Measurements from ENCODE around the gene SLC24A3.

The SLC24A3 gene

DNA sequence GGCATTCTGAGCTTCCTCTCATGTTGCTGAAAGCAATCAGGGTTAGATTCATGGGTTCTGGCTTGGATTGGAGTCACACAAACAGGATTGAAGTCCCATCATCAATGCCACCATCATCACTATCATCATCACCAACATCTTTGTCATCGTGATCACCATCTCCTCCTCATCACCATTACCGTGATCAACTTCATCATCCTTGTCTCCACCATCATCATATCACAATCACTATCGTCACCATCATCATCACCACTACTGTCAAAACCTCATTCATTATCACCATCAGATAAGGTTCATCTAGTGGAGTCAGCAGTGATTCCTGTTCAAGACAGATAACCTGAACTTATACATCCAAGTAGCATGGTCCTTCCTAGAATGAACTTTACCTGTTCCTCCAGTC lies 351.8 kb downstream of the SLC24A3 start:
- TF ChIP-seq, protein P1, sequence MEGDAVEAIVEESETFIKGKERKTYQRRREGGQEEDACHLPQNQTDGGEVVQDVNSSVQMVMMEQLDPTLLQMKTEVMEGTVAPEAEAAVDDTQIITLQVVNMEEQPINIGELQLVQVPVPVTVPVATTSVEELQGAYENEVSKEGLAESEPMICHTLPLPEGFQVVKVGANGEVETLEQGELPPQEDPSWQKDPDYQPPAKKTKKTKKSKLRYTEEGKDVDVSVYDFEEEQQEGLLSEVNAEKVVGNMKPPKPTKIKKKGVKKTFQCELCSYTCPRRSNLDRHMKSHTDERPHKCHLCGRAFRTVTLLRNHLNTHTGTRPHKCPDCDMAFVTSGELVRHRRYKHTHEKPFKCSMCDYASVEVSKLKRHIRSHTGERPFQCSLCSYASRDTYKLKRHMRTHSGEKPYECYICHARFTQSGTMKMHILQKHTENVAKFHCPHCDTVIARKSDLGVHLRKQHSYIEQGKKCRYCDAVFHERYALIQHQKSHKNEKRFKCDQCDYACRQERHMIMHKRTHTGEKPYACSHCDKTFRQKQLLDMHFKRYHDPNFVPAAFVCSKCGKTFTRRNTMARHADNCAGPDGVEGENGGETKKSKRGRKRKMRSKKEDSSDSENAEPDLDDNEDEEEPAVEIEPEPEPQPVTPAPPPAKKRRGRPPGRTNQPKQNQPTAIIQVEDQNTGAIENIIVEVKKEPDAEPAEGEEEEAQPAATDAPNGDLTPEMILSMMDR (IDR thresholded peaks at IDR 0.05; ENCODE audit: insufficient read depth, low read depth, low read length, missing control alignments), result no peak
- H3K4me3 ChIP-seq (ENCODE audit: low read length), result no peak overlapping the region
- DNase-seq (ENCODE audit: low read depth), result no peak

DNA sequence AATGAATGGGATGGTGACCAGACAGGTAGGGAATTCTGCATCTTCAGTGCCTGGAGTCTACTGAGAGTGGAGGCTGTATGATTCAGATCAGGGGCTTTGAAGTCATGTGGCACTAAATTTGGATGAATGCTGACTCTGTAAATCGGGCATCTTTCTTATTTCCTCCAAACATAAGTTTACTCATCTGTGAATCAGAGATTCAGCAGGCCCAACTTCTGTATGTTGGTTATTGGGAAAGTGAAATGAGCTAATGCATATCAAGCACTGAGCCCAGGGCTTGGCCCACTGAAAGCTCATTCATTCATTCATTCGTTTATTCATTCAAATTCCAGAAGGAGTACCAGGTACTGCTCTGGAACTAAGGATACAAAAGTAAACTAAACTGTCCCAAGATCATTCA lies 353.3 kb downstream of the SLC24A3 start:
- no peak overlapping the region for H3K4me3 ChIP-seq (ENCODE audit: low read length)
- TF ChIP-seq, protein P1 (IDR thresholded peaks at IDR 0.05; ENCODE audit: insufficient read depth, low read depth, low read length, missing control alignments), result no peak
- no peak for DNase-seq (ENCODE audit: low read depth)

DNA sequence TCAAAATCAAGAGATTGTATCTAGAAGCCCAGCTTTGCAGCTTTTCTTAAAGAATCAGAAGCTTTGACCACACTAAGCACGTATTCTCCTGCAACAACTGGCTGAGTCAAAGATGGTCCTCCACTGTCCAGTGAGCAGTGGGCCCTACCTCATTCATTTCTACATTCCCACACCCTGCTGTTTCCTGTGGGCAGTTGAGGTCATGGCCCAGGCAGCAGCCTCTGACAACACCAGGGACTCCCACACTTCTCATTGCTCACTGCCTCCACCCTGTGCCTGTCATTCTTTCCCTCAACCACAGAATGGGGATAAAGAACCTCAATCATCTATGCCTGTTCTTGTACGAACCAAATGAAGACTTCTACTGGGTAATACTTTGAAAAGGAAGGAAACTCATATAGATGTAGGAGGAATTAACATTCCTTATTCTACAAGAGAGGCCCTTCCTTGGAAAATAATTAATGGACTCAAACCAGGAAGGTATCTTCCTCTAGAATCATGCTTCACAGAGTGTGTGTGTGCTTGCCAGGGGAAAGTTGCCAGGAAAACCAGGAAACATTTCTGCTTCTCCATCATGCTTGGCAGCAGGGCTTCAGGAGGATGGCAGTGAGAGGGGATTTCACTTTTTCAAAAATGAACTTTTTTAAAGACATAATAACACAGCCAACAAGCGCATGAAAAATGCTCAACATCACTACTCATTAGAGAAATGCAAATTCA lies 353.9 kb downstream of the SLC24A3 start:
- no peak for DNase-seq (ENCODE audit: low read depth)
- H3K4me3 ChIP-seq (ENCODE audit: low read length), result no peak overlapping the region
- TF ChIP-seq, protein P1 (IDR thresholded peaks at IDR 0.05; ENCODE audit: insufficient read depth, low read depth, low read length, missing control alignments), result no peak

DNA sequence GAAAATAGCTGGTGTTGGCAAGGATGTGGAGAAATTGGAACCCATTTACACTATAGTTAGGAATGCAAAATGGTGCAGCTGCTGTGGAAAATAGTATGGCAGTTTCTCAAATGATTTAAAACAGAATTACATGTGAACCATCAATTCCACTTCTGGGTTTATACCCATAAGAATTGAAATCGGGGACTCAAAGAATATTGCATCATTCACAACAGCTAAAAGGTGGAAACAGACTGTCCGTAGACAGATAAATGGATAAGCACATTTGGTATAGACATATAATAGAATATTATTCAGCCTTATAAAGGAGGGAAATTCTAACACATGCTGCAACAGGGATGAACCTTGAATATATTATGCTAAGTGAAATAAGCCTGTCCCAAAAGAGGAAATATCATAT lies 355.7 kb downstream of the SLC24A3 start:
- H3K4me3 ChIP-seq (ENCODE audit: low read length), result no peak overlapping the region
- TF ChIP-seq, protein P1 (IDR thresholded peaks at IDR 0.05; ENCODE audit: insufficient read depth, low read depth, low read length, missing control alignments), result no peak
- DNase-seq (ENCODE audit: low read depth), result no peak

DNA sequence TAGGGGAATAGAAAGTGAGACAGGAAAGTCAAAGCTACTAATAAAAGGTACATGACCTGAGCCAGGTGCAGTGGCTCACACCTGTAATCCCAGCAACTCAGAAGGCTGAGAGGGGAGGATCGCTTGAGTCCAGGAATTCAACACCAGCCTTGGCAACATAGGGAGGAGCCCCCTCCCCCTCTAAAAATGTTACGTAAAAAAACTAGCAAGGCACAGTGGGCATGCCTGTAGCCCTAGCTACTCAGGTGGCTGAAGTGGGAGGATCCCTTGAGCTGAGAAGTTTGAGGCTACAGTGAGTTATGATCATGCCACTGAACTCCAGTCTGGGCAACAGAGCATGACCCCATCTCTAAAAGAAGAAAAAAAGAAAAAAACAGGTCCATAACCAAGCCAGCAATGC lies 359.6 kb downstream of the SLC24A3 start:
- TF ChIP-seq, protein P1 (IDR thresholded peaks at IDR 0.05; ENCODE audit: insufficient read depth, low read depth, low read length, missing control alignments), result no peak
- no peak overlapping the region for H3K4me3 ChIP-seq (ENCODE audit: low read length)
- no peak for DNase-seq (ENCODE audit: low read depth)

DNA sequence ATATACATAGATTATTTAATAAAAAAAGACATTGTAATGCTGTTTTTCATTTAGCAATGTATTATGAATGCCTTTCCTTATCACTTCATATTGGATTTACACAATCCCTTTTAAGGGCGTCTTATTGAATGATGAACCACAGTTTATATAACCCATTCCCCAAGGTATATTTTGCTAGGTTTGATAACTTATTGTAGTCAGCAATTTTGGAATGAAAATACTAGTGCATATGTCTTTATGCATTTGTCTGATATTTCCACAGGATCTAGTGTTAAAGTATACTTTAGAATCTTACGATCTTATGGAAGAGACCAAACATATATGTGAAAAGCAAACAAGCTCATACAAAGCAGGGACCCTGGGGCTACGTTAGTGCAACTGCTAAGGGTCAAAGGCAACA lies 365.2 kb downstream of the SLC24A3 start:
- no peak for DNase-seq (ENCODE audit: low read depth)
- TF ChIP-seq, protein P1 (IDR thresholded peaks at IDR 0.05; ENCODE audit: insufficient read depth, low read depth, low read length, missing control alignments), result no peak
- H3K4me3 ChIP-seq (ENCODE audit: low read length), result no peak overlapping the region

DNA sequence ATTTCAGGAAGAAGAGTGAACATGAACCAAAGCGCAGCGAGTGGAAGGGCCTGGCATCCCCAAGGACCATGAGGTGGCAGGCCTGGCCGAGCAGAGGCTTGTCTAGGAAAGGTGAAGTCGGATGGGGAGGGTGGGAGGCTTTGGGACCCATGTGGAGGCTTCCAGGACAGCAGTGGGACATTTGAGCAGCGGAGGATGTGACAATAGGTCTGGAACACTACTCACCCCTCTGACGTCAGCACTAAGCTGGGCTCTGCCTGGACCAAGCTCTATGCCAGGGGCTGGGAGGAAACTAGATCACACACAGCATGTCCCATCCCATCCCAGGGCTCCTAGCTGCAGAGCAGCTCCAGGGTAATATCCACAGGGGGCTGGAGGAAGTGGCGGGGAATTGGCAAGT lies 370.3 kb downstream of the SLC24A3 start:
- DNase-seq (ENCODE audit: low read depth), result no peak
- H3K4me3 ChIP-seq (ENCODE audit: low read length), result no peak overlapping the region
- TF ChIP-seq, protein P1 (IDR thresholded peaks at IDR 0.05; ENCODE audit: insufficient read depth, low read depth, low read length, missing control alignments), result no peak
